HG02981 (cell line): ENCODE data around the gene PEX14.
"Not testable (repeated sequence)": the region's sequence is repeated elsewhere in the genome, so short reads cannot be mapped to it uniquely, and the experiment has no call there.

Experiments used
- ATAC-seq: cut with Tn5 transposase; IDR thresholded peaks from one replicate; pipeline ENCODE4 v1.9.1; 2021; ENCODE audit warnings: mild to moderate bottlenecking, moderate library complexity; ENCODE audit not compliant: unreplicated experiment

Gene PEX14

GRCh38 chr1:10450156-10450814 lies 24.5 kb upstream of the PEX14 start:
- no peak for ATAC-seq

DNA sequence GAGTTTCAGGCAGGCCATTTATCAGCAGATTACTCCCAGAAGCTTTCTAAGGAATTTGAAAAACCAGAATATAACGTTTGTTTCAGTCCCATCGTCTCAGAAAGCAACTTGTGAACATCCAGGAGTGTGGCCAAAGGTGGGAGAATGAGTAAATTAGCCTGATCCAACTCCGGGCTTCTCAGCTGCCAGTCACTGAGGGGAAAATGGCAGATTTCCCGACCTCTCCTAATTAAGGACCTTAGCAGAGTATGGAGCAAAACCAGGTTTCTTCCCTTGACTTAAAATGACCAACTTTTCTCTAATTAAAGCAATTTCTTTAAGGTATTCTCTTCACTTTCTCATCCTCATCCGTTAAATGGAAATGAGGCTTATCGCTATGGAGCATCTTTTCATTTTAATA lies 23.9 kb upstream of the PEX14 start:
- ATAC-seq, result no peak

GRCh38 chr1:10451287-10451686 lies 23.5 kb upstream of the PEX14 start:
- no peak for ATAC-seq

DNA sequence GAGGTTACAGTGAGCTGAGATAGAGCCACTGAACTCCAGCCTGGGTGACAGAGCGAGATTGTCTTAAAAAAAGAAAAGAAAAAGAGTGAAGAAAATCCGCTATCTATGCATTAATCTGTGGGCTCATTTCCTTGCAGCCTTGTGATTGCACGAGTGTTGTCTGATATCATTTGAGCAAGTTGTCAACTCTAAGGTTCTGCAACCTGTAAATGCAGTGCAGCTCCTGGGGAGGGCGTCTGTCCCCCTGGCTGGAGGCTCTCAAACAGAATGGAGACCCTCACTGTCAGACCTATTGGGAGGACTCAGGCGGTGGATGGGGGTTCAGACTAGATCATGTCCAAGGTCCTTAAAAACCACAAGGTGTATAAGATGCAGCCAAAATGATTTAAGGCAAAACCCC lies 18.7 kb upstream of the PEX14 start:
- no peak for ATAC-seq

DNA sequence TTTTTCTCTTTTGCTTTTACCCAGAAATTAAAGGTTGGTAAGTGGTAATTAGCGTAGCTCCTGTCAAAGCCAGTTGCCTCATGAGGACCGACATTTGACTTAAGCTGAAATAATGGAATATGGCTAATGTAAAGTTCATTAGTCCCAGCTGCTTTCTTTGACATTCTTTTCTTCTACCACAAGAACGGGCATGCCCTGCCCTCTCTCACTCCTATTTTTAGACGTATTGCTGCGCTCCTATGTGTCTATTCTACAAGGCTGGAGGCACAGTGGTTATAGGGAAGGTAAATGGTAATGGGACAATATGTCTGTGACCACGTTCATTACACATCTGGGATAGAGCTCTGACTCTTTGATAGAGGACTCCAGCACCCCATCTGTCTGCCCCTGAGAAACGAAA lies 18.1 kb upstream of the PEX14 start:
- no peak for ATAC-seq

- not testable (repeated sequence) for ATAC-seq
Observed at GRCh38 chr1:10457462-10457861, 17.3 kb upstream of the PEX14 start.

- ATAC-seq, result no peak
Observed at GRCh38 chr1:10457875-10458274, 16.9 kb upstream of the PEX14 start.

GRCh38 chr1:10459184-10459583 lies 15.6 kb upstream of the PEX14 start:
- no peak for ATAC-seq

GRCh38 chr1:10467078-10467477 lies 7.7 kb upstream of the PEX14 start:
- no peak for ATAC-seq

- ATAC-seq, result no peak
Observed at GRCh38 chr1:10470043-10470442, 4.7 kb upstream of the PEX14 start.

GRCh38 chr1:10471411-10472219 lies 3.1 kb upstream of the PEX14 start:
- ATAC-seq, result no peak

DNA sequence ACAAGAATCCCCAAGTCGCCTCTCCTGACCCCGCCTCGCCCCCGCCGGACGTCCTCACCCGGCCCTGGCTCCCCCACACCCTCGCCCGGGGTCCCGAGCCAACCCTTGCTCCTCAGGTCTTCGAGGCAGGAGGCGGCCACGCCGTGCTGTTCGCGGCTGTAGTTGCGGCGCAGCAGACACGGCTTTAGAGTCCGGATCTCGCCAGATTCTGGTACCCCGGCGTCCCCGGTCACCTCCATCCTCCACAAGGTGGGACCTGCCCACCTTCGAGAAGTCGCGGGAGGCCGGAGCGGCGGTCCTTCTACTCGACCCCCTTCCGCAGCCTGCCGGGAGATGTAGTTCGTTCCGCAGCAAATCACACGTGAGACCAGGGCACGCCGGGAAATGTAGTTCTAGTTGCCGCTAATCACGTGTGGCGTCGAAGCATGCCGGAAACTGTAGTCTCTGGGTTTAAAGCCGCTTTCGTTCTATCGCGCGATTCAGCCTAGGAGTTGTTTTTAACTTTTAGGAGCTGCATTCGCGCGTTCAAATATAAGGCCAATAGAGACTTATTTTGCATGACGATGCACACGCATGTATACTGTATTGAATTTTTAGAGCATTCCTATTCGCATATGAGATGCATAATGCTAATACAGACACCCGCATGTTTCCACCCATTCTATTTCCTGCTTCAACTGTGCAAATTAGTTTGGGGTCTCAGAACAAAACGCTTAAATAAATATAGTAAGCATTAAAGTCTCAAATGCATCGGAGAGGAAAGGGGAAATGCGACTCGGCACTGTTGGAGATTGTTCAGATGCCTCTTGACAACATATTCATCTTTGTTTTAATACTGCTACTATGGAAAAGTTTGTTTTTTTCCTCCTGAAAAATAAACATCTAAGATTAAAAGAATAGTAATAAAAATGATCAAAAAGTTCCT lies 2.3 kb upstream of the PEX14 start, which contains the start of gene DFFA:
Gene DFFA (minus strand): TSS at position 310 of the 925 bp plus-strand sequence. CDS start 71 bp downstream, at position 239.
- peak; percentile 73 for ATAC-seq

- no peak for ATAC-seq
Observed at GRCh38 chr1:10473145-10473765, 1.5 kb upstream of the PEX14 start.

DNA sequence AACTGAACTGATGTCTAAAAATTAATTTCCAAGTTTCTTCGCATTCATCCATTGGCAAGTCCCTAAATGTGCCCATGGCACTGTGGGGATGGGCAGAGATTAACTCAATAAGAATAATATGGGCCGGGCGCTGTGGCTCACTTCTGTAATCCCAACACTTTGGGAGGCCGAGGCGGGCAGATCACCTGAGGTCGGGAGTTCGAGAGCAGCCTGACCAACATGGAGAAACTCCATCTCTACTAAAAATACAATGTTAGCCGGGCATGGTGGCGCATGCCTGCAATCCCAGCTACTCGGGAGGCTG lies 489 bp upstream of the PEX14 start:
- ATAC-seq, result not testable (repeated sequence)

- ATAC-seq, result no peak
Observed at GRCh38 chr1:10475510-10475909, 760 bp downstream of the PEX14 start.

GRCh38 chr1:10479296-10479695 lies 4.5 kb downstream of the PEX14 start:
- ATAC-seq, result no peak

DNA sequence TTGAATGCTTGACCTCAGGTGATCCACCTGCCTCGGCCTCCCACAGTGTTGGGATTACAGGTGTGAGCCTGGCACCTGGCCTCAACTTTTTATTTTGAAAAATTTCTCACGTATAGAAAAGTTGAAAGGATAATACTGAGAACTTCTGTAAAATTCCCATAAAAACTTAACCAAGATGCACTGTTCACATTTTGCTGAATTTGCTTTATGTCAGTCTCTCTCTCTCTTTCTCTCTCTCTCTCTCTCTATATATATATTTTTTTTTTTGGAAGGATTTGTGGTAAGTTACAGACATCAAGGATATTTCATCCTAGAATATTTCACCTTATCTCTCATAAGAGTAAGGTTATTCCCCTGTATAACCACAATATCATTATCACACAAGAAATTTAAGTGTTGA lies 5.9 kb downstream of the PEX14 start:
- ATAC-seq, result no peak

DNA sequence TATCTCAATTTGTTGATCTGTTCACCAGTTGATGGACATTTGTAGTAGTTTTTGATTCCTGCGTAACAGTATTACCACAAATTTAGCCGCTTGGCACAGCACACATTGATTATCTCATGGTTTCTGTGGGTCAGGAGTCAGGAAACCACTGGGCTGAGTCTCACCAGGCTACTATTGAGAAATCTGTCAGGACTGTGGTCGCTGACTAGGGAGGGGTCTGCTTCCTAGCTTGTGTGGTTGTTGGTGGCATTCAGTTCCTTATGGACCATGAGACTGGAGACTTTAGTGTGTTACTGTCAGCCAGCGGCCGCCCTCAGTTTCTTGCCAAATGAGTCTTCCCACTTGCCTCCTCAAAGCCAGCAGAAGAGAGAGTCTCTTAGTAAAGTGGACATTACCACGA lies 9.8 kb downstream of the PEX14 start:
- ATAC-seq, result no peak

DNA sequence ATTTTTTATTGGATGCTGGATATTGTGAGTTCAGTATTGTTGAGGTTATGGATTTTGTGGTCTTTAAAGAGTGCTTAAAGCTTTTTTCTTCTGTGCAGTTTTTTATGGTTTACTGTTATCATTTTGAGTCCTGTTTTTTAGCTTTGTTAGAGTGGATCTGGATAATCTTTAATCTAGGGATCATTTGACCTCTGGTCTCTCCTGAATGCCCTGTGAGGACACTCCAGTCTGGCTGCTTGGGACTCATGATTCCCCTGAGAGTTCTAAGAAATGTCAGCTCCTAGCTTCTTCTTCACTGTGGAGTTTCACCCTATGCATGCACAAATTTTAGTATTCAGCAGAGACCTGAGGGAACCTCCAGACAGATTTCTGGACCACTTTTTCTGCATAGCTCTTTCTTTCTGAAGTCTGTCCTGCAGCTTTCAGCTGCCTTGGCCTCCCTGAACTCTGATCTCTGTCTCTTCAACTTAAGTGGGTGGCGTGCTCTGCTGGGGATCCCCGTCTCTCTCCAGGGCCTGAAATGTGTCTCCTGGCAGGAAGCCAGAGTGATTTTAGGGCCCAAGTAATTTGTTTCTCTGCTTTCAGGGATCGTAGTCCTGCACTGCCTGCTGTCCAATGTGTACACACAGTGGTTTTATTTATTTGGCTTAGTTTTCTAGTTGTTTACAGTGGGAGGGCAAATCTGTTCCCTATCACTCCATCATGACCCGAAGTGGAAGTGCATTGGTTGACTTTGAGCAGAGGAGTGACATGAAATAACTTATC lies 14.7 kb downstream of the PEX14 start:
- ATAC-seq, result no peak

- ATAC-seq, result no peak
Observed at GRCh38 chr1:10490286-10490970, 15.7 kb downstream of the PEX14 start.
